ENCODE measurements around the gene ENTREP1.

ENTREP1 gene

GRCh38 chr9:69377291-69377690, 52.3 kb downstream of the ENTREP1 start:
- H3K4me3 Mint-ChIP-seq = no peak overlapping the region

GRCh38 chr9:69377981-69378380, 53.0 kb downstream of the ENTREP1 start:
- no peak for DNase-seq
- TF ChIP-seq, protein P1, sequence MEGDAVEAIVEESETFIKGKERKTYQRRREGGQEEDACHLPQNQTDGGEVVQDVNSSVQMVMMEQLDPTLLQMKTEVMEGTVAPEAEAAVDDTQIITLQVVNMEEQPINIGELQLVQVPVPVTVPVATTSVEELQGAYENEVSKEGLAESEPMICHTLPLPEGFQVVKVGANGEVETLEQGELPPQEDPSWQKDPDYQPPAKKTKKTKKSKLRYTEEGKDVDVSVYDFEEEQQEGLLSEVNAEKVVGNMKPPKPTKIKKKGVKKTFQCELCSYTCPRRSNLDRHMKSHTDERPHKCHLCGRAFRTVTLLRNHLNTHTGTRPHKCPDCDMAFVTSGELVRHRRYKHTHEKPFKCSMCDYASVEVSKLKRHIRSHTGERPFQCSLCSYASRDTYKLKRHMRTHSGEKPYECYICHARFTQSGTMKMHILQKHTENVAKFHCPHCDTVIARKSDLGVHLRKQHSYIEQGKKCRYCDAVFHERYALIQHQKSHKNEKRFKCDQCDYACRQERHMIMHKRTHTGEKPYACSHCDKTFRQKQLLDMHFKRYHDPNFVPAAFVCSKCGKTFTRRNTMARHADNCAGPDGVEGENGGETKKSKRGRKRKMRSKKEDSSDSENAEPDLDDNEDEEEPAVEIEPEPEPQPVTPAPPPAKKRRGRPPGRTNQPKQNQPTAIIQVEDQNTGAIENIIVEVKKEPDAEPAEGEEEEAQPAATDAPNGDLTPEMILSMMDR (IDR thresholded peaks at IDR 0.05) = no peak
- Mint-ChIP-seq H3K36me3 (ENCODE audit: low read depth) (no peaks in the 10 kb centered on the region), H3K4me1 (peaks cover 61% of the 10 kb centered on the region), H3K27me3 (ENCODE audit: low read depth, poor library complexity) (peaks cover 3% of the 10 kb centered on the region), H3K4me3 (no peak overlapping the region), H3K27ac (no peak overlapping the region), H3K9me3 (no peaks in the 10 kb centered on the region)

More at GRCh38 chr9:69377291-69377690, 52.3 kb downstream of the ENTREP1 start:
- Mint-ChIP-seq H3K36me3 (ENCODE audit: low read depth) (no peaks in the 10 kb centered on the region), H3K27ac (no peak overlapping the region), H3K4me1 (peaks cover 55% of the 10 kb centered on the region), H3K27me3 (ENCODE audit: low read depth, poor library complexity) (peaks cover 3% of the 10 kb centered on the region), H3K9me3 (no peaks in the 10 kb centered on the region)
- TF ChIP-seq, protein P1 (IDR thresholded peaks at IDR 0.05) = no peak
- DNase-seq = no peak

- H3K9me3 Mint-ChIP-seq = no peaks in the 10 kb centered on the region
- peak overlapping the region; percentile 15 for H3K27ac Mint-ChIP-seq
- TF ChIP-seq, protein P1 (IDR thresholded peaks at IDR 0.05) = no peak
- no peak for DNase-seq
- H3K4me1 Mint-ChIP-seq = peaks cover 75% of the 10 kb centered on the region
- H3K4me3 Mint-ChIP-seq = no peak overlapping the region
- no peaks in the 10 kb centered on the region for H3K36me3 Mint-ChIP-seq (ENCODE audit: low read depth)
- peaks cover 3% of the 10 kb centered on the region for H3K27me3 Mint-ChIP-seq (ENCODE audit: low read depth, poor library complexity)
Measured at GRCh38 chr9:69379270-69379982, 54.4 kb downstream of the ENTREP1 start.

DNA sequence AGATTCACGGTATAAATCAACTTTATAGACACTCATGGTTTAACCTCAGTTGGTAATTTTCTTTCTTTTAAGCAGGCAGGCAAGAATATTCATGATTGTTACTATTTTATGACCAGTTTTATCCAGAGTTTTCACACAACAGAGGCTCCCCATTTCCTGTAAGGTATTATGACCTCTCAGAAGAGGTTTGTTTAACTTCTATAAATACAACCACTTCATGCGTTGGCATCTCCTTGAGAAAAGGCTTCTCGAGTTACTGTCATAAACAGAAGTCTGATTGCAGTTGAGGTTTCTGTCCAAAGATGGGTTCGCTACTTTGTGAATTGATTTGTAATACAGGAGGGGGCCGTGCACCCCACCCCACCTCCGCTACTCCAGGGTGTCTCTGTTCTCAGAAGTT, 55.3 kb downstream of the ENTREP1 start:
- Mint-ChIP-seq H3K27ac (no peak overlapping the region), H3K9me3 (no peaks in the 10 kb centered on the region), H3K27me3 (ENCODE audit: low read depth, poor library complexity) (peaks cover 3% of the 10 kb centered on the region), H3K36me3 (ENCODE audit: low read depth) (no peaks in the 10 kb centered on the region), H3K4me1 (peaks cover 80% of the 10 kb centered on the region), H3K4me3 (no peak overlapping the region)
- no peak for DNase-seq
- TF ChIP-seq, protein P1 (IDR thresholded peaks at IDR 0.05) = no peak

GRCh38 chr9:69380811-69381210, 55.8 kb downstream of the ENTREP1 start:
- Mint-ChIP-seq H3K27ac (no peak overlapping the region), H3K9me3 (no peaks in the 10 kb centered on the region), H3K4me3 (no peak overlapping the region), H3K4me1 (peaks cover 85% of the 10 kb centered on the region), H3K27me3 (ENCODE audit: low read depth, poor library complexity) (peaks cover 3% of the 10 kb centered on the region), H3K36me3 (ENCODE audit: low read depth) (no peaks in the 10 kb centered on the region)
- TF ChIP-seq, protein P1 (IDR thresholded peaks at IDR 0.05) = no peak
- no peak for DNase-seq

GRCh38 chr9:69382135-69382534, 57.1 kb downstream of the ENTREP1 start:
- Mint-ChIP-seq H3K4me3 (no peak overlapping the region), H3K36me3 (ENCODE audit: low read depth) (no peaks in the 10 kb centered on the region), H3K9me3 (no peaks in the 10 kb centered on the region), H3K27ac (no peak overlapping the region), H3K4me1 (peaks cover 81% of the 10 kb centered on the region), H3K27me3 (ENCODE audit: low read depth, poor library complexity) (no peaks in the 10 kb centered on the region)
- no peak for DNase-seq
- TF ChIP-seq, protein P1 (IDR thresholded peaks at IDR 0.05) = no peak
